Type B pancreatic cell (in vitro differentiated cells): ENCODE results near the gene NRN1. TPM values are rescaled to one million over a fixed set of nuclear protein-coding genes. Genes with fewer than 3 reads are reported as not detected.

Experiments used
- DNase-seq: peaks from one replicate; pipeline ENCODE4 v3.0.0; 2021; ENCODE audit warnings: mixed read lengths; ENCODE audit not compliant: unreplicated experiment; ENCODE audit errors: extremely low spot score
- H3K27ac Mint-ChIP-seq: 2 replicates; pipeline ENCODE4 v1.8.0; 2021; ENCODE audit warnings: mild to moderate bottlenecking, mixed read lengths
- H3K27me3 Mint-ChIP-seq: 2 replicates; pipeline ENCODE4 v1.8.0; 2021; ENCODE audit warnings: mixed read lengths
- H3K36me3 Mint-ChIP-seq: 2 replicates; pipeline ENCODE4 v1.8.0; 2021; ENCODE audit warnings: mixed read lengths
- H3K4me1 Mint-ChIP-seq: one replicate; pipeline ENCODE4 v1.8.0; 2021; ENCODE audit warnings: mixed read lengths; ENCODE audit not compliant: unreplicated experiment
- H3K4me3 Mint-ChIP-seq: 2 replicates; pipeline ENCODE4 v1.8.0; 2021; ENCODE audit warnings: mild to moderate bottlenecking, mixed read lengths
- H3K9me3 Mint-ChIP-seq: 2 replicates; pipeline ENCODE4 v1.8.0; 2021; ENCODE audit warnings: mixed read lengths
- CTCF ChIP-seq: fragments of 200-600 bp; sonication (generic); conservative IDR thresholded peaks from 2 replicates; pipeline ENCODE4 v1.5.0; 2021; ENCODE audit warnings: antibody characterized with exemption, mild to moderate bottlenecking
- total RNA-seq: library from RNA; stranded (reverse); gene quantifications from 2 replicates; pipeline ENCODE4 v1.2.1, GENCODE V29; 2021; ENCODE audit warnings: low replicate concordance

NRN1 gene
- total RNA-seq, 1 donor from 2014 or later: 6.3 TPM

GRCh38 chr6:6008089-6008647 lies 1.4 kb upstream of the NRN1 start:
- TF ChIP-seq CTCF: no peak
- Mint-ChIP-seq H3K9me3 (no peaks in the 10 kb centered on the region), H3K4me3 (peak overlapping the region; percentile 81), H3K27ac (peak overlapping the region; percentile 8), H3K27me3 (peaks cover 91% of the 10 kb centered on the region), H3K36me3 (no peaks in the 10 kb centered on the region), H3K4me1 (peaks cover 17% of the 10 kb centered on the region)
- DNase-seq: no peak

- Mint-ChIP-seq H3K36me3 (no peaks in the 10 kb centered on the region), H3K27me3 (peaks cover 91% of the 10 kb centered on the region), H3K4me3 (peak overlapping the region; percentile 81), H3K9me3 (no peaks in the 10 kb centered on the region), H3K27ac (peak overlapping the region; percentile 8), H3K4me1 (peaks cover 17% of the 10 kb centered on the region)
- no peak for DNase-seq
- TF ChIP-seq CTCF: peak; percentile 54
Measured at GRCh38 chr6:6007366-6008088, 802 bp upstream of the NRN1 start.

- peak overlapping the region; percentile 1 for H3K27ac Mint-ChIP-seq
- no peaks in the 10 kb centered on the region for H3K36me3 Mint-ChIP-seq
- H3K4me1 Mint-ChIP-seq: peaks cover 17% of the 10 kb centered on the region
- DNase-seq: no peak
- no peaks in the 10 kb centered on the region for H3K9me3 Mint-ChIP-seq
- no peak for TF ChIP-seq CTCF
- H3K4me3 Mint-ChIP-seq: peak overlapping the region; percentile 85
- H3K27me3 Mint-ChIP-seq: peaks cover 91% of the 10 kb centered on the region
Measured at GRCh38 chr6:6006006-6006427, 708 bp downstream of the NRN1 start.

GRCh38 chr6:6005051-6006005 lies 1.4 kb downstream of the NRN1 start:
- no peaks in the 10 kb centered on the region for H3K9me3 Mint-ChIP-seq
- peak overlapping the region; percentile 85 for H3K4me3 Mint-ChIP-seq
- peaks cover 94% of the 10 kb centered on the region for H3K27me3 Mint-ChIP-seq
- H3K4me1 Mint-ChIP-seq: peaks cover 17% of the 10 kb centered on the region
- TF ChIP-seq CTCF: no peak
- H3K36me3 Mint-ChIP-seq: no peaks in the 10 kb centered on the region
- no peak for DNase-seq
- peak overlapping the region; percentile 17 for H3K27ac Mint-ChIP-seq

GRCh38 chr6:6004390-6004995 lies 2.2 kb downstream of the NRN1 start:
- DNase-seq: no peak
- Mint-ChIP-seq H3K27me3 (peaks cover 95% of the 10 kb centered on the region), H3K4me3 (peak overlapping the region; percentile 85), H3K9me3 (no peaks in the 10 kb centered on the region), H3K4me1 (peaks cover 17% of the 10 kb centered on the region), H3K27ac (peak overlapping the region; percentile 17), H3K36me3 (no peaks in the 10 kb centered on the region)
- no peak for TF ChIP-seq CTCF
